Measurements from ENCODE around the gene CCDC60.

Gene CCDC60

DNA sequence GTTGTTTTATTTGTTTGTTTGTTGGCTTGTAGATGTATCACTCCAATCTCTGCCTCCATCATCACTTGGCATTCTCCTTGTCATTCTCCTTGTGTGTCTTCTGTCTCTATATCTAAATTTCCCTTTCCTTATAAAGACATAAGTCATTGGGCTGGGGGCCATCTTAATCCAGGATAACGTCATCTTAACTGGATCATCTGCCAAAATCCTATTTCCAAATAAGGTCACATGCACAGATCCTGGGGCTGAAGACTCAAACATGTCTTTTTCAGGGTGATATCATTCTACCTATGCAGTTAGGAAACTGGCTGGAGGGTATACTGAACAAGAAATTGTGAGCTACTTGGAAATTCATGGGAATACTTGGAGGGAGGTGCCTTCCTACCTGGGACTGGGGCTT, 8.7 kb upstream of the CCDC60 start:
- TF ChIP-seq, protein P1, sequence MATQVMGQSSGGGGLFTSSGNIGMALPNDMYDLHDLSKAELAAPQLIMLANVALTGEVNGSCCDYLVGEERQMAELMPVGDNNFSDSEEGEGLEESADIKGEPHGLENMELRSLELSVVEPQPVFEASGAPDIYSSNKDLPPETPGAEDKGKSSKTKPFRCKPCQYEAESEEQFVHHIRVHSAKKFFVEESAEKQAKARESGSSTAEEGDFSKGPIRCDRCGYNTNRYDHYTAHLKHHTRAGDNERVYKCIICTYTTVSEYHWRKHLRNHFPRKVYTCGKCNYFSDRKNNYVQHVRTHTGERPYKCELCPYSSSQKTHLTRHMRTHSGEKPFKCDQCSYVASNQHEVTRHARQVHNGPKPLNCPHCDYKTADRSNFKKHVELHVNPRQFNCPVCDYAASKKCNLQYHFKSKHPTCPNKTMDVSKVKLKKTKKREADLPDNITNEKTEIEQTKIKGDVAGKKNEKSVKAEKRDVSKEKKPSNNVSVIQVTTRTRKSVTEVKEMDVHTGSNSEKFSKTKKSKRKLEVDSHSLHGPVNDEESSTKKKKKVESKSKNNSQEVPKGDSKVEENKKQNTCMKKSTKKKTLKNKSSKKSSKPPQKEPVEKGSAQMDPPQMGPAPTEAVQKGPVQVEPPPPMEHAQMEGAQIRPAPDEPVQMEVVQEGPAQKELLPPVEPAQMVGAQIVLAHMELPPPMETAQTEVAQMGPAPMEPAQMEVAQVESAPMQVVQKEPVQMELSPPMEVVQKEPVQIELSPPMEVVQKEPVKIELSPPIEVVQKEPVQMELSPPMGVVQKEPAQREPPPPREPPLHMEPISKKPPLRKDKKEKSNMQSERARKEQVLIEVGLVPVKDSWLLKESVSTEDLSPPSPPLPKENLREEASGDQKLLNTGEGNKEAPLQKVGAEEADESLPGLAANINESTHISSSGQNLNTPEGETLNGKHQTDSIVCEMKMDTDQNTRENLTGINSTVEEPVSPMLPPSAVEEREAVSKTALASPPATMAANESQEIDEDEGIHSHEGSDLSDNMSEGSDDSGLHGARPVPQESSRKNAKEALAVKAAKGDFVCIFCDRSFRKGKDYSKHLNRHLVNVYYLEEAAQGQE (IDR thresholded peaks at IDR 0.05; ENCODE audit: insufficient read depth in 1 of 2, low read depth in 2 of 2, low read length in 2 of 2), result no peak

GRCh38 chr12:119326341-119326740, 8.2 kb upstream of the CCDC60 start:
- TF ChIP-seq, protein P1 (IDR thresholded peaks at IDR 0.05; ENCODE audit: insufficient read depth in 1 of 2, low read depth in 2 of 2, low read length in 2 of 2), result no peak
- no peak for TF ChIP-seq FOXP2 (optimal IDR thresholded peaks at IDR 0.05; ENCODE audit: borderline replicate concordance, extremely low read depth, extremely low read length, insufficient read depth)
- TF ChIP-seq POLR2AphosphoS5 (IDR thresholded peaks at IDR 0.05; ENCODE audit: low read depth, low read length), result no peak
- TF ChIP-seq TAF1 (IDR thresholded peaks at IDR 0.05; ENCODE audit: borderline replicate concordance, insufficient read depth, low read length), result no peak
- no peak for TF ChIP-seq SIN3A (IDR thresholded peaks at IDR 0.05; ENCODE audit: borderline replicate concordance, insufficient read depth, low read length)

DNA sequence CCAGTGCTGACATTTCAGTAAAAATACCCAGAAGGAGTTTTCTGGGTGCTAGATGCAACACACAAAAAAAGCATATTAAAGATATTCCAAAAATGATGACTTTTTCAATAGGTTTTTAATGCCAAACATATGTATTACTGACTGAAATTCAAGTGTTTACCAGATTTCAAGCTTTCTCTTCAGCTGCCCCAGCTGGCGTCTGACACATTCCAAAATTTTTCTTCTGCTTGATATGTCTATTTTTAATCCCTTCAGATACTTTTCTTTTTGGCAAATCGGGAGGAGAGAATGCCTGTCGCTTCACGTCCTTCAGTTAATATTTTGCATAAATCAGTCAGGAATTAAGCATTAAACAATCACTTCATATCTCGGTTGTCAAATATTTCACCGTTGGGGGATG, 7.1 kb upstream of the CCDC60 start:
- TF ChIP-seq FOXP2 (optimal IDR thresholded peaks at IDR 0.05; ENCODE audit: borderline replicate concordance, extremely low read depth, extremely low read length, insufficient read depth) (no peak), SIN3A (IDR thresholded peaks at IDR 0.05; ENCODE audit: borderline replicate concordance, insufficient read depth, low read length) (no peak)

DNA sequence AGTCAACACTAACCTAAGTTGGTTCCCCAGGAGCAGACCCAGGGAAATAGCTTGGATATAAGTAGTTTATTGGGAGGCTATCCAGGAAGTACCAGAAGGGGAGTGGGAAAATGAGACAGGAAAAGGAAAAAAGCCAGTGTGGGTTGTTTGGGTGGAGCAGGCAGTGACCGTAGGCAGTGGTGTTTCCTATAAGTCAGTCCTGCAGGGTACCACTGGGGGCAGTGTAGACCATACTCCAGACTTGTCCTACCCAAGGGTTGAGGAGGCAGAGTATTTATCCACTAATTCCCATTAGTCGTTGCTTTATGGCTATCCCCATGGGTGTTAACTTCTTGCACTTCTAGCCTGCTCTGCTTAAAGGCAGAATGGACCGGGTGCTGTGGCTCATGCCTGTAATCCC, 6.4 kb upstream of the CCDC60 start:
- TF ChIP-seq FOXP2 (optimal IDR thresholded peaks at IDR 0.05; ENCODE audit: borderline replicate concordance, extremely low read depth, extremely low read length, insufficient read depth) (no peak), SIN3A (IDR thresholded peaks at IDR 0.05; ENCODE audit: borderline replicate concordance, insufficient read depth, low read length) (no peak), TAF1 (IDR thresholded peaks at IDR 0.05; ENCODE audit: borderline replicate concordance, insufficient read depth, low read length) (no peak), POLR2AphosphoS5 (IDR thresholded peaks at IDR 0.05; ENCODE audit: low read depth, low read length) (no peak)
- TF ChIP-seq, protein P1 (IDR thresholded peaks at IDR 0.05; ENCODE audit: insufficient read depth in 1 of 2, low read depth in 2 of 2, low read length in 2 of 2), result no peak

GRCh38 chr12:119338593-119339363, 4.2 kb downstream of the CCDC60 start:
- no peak for TF ChIP-seq TAF1 (IDR thresholded peaks at IDR 0.05; ENCODE audit: borderline replicate concordance, insufficient read depth, low read length)
- no peak for TF ChIP-seq SIN3A (IDR thresholded peaks at IDR 0.05; ENCODE audit: borderline replicate concordance, insufficient read depth, low read length)
- no peak for TF ChIP-seq FOXP2 (optimal IDR thresholded peaks at IDR 0.05; ENCODE audit: borderline replicate concordance, extremely low read depth, extremely low read length, insufficient read depth)
- TF ChIP-seq, protein P1 (IDR thresholded peaks at IDR 0.05; ENCODE audit: insufficient read depth in 1 of 2, low read depth in 2 of 2, low read length in 2 of 2), result no peak
- no peak for TF ChIP-seq POLR2AphosphoS5 (IDR thresholded peaks at IDR 0.05; ENCODE audit: low read depth, low read length)
